ENCODE data around the gene HNRNPAB.
A peak's percentile ranks its signal among the peaks of the same experiment; 100 is the strongest.

Gene HNRNPAB

DNA sequence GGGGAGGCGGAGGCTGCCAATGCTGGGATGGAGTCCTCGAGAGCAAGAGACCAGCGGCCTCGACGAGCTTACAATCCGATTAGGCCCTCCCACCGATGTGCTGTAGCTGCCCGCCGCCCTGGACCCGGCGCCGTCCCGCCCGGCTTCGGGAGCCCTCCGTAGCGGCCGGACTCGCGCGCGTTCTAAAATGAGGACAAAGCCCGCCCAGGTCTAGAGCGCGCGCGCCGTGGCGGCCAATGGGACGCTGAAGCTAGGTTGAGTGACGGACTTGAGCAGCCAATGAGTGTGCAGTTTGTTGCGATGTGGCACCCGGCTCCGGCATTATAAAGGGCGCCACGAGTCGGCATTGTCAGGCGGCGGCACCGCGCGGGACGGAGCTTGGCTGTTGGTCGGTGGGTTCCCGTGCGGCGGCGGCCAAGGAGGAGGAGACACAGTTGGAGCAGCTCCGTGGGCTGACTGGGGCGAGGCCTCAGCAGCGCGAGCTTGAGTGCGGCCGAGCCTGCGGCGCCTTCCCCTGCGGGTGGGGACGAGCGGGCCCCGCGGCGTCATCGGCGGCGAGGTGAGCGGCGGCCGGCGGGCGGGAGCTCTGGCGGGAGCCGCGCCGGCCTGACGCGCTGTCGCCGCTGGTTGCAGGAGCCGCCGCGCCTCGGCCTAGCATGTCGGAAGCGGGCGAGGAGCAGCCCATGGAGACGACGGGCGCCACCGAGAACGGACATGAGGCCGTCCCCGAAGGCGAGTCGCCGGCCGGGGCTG, at the start of gene HNRNPAB:
HNRNPAB (plus strand) TSS at position 352 of the 753 bp plus-strand sequence; CDS start at position 657, 305 bp downstream.
- DNase-seq (ENCODE audit: low read depth), result peak; percentile 63

DNA sequence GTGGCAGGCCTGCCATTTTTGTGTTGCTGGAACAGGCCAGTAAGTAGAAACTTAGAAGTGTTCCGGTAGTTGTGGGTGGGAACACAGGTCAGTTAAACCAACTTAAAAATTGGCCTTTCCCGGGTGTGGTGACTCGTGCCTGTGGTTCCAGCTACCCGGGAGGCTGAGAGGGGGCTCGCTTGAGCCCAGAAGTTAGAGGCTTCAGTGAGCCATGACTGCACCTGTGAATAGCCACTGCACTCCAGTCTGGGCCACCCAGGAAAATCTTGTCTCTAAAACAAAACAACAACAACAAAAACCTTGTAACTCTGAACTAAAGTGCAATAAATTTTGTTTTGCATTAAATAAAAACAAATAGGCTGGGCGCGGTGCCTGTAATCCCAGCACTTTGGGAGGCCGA, 49.3 kb upstream of the HNRNPAB start:
- DNase-seq (ENCODE audit: low read depth), result no peak

DNA sequence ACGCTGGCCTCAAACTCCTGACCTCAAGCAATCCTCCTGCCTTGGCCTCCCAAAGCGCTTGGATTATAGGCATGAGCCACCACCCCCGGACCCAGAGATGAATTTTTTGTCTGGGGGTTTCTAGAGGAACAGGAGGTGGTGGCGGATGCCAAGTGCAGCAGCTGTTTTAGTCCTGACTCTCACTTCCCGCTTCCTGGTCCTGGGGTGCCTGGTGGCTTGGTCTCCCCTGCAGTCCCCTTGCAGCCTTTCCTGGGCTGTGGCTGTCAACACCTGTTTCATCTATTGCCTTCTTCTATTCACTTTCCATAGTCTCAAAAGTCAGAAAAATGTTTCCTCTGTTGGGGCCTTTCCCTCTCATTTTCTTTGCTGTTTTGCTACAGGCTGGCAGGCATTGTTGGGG, 44.2 kb upstream of the HNRNPAB start:
- no peak for DNase-seq (ENCODE audit: low read depth)

DNA sequence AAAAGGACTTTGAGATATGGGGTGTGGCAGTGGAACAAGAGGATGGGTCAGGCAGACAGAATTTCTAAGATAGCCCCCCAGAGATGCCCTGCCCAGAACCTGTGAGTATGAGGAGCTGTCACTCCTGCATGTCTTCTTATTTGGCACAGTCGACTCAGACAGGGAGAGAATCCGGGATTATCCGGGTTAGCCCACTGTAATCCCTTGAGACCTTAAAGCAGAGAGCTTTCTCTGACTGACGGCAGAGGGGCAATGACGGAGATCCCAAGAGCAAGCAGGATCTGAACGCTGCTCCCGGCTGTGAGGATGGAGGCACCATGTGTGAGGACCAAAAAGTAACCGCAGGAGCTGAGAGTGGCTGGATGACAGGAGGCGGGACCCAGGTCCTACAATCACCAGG, 41.9 kb upstream of the HNRNPAB start:
- DNase-seq (ENCODE audit: low read depth), result no peak

DNA sequence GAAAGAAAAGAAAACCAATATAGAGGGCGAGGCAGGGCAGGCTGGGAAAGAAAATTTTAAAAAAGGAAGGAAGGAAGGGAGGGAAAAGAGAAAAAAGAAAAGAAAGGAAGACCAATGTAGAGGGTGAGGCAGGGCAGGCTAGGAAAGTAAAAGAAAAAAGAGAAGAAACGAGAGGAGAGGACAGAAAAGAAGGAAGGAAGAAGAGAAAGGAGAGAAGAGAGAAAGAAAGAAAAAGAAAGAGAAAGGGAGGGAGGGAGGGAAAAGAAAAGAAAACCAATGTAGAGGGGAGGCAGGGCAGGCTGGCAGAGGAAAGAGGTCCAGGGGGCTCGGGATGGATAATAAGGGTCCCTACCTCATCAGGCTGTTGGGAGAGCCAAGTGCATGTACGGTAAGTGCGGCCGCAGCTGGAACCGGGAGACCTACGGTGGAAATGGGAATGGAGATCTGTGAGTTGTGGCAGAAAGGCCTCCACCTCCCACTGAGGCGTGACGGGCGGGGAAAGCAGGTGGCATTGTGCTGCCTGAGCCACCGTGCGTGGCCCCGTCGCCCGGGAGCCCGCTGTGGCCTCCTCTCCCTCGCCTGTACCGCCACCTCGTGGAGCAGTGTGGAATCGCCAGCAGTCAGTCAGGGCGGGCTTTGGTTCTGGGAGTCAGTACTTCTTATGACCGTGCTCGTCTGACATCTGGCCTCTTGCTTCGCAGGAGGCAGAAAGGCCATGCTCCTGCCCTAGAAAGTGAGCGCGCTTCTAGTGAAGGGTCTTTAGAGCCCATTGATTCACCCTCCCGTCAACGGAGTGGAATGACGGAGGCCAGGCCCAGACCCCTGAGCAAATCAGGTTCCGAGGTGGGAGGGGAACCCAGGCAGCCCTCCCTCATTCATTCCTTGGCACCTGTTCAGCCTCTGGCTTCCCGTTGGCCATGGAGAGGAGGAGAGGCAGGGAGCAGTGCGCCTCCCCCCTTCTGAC, 40.3 kb upstream of the HNRNPAB start:
- DNase-seq (ENCODE audit: low read depth), result no peak

DNA sequence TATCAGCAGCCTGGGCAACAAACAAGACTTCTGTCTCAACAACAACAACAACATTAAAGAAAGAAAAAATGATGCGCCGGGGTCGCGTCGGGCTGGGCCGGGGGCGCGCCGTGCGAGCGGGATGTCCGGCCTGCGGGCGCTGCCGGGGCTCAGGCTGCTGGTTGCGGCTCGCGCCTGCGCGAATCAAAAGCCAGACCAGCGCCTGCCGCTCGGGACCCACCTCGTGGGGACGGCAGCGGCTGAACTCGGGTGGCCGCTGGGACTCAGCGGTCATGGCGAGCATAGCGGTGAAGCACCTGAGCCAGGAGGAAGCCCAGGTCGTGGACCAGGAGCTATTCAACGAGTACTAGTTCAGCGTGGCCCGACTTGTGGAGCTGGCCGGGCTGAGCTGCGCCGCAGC, 38.8 kb upstream of the HNRNPAB start:
- no peak for DNase-seq (ENCODE audit: low read depth)

DNA sequence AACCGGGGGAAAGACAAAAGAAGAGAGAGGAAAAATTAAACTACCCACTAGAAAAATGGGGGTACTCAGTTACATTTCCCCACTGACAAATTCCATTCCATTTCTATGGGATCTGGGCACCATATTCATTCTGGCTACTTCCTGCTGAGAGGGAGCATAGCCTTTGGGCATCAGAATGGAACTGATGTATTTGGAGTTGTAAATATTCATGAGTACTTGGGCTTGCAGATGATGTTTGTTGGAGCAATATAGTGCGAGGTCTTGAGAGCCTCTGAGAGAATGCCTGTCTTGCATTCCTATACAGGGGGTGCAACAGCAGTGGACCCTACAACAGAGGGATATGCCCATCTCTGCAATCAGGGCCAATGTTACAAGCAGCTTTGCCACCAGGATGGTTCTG, 33.9 kb upstream of the HNRNPAB start:
- DNase-seq (ENCODE audit: low read depth), result no peak

DNA sequence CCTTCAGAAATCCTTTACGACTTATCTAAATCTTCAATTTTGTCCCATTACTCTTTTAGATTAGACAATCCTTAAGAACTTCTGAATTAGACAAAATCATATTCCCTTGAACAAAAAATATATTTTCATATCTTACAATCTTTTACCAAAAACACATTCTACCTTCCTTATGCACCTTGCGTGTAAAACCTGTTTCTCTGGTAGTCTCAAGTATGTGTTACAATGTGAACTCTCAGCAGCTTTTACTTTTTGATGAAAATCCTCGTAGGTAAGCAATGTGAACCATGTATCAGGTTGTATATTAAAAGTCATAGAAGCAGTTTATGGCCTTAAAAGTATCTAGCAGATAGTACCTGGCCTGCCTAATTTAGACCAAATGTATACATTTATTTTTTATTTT, 29.9 kb upstream of the HNRNPAB start:
- no peak for DNase-seq (ENCODE audit: low read depth)

DNA sequence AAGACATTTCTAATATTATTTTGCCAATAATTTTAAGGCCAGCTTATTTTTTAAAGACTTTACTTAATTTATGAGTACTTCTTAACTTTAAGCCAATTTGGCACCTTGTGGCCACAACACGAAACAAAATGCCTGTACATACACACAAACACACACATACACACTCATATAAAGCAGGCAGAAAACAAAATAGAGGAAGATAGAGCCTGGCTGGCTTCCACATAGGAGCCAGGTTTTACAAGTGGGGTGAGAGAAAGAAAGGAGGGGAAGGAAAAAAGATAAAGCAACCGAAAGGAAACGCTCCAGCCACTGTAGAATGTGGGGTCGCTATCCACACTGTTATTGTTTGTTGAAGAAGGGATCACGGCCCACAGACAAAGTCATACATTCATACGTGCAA, 27.5 kb upstream of the HNRNPAB start:
- no peak for DNase-seq (ENCODE audit: low read depth)

DNA sequence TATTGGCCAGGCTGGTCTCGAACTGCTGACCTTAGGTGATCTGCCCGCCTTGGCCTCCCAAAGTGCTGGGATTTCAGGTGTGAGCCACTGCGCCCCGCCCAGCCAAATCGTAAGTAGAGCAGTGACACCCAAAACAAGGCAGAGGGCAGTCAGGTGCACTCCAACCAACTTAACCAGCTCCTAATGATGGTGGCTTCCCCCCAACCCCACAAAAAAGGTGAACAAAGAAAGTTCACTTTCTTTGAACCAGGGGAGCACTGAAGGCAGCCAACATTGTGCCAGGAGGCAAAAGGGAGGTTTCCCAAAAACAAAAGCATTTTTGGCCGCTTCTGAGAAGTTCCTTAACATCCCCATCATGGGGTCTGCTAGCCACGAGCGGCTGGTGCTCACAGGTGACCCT, 26.8 kb upstream of the HNRNPAB start:
- DNase-seq (ENCODE audit: low read depth), result no peak

DNA sequence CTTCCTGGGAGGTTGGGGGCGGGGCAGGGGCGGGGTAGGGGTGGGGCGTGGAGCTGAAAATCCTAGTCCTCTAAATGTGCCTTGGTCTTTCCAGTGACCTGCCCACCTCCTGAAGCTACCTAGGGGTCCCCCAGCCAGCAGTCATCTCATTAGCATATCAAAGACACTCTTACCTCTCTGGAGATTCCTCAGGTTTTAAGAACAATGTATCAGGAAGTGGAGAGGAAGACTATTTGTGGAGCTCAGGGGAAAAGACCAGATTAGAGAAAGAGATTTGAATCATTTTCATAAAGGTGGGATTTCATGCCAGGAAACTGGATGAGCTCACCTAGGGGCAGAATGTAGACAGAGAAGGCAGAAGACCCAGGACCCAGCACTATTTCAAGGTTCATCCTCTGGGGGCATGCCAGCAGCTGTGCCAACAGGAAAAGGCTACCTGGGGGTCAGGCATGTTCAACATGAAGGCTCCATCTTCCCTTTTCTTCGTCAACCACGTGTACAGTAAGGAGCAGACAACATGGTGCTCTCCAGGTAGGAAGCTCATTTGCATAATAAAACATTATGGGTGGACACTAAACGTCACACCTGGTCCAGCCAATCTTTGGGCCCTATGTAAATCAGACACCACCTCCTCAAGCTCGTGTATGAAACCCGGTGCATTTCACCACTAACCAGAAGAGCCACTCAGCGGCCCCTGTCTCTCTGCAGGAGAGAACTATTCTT, 24.0 kb upstream of the HNRNPAB start:
- no peak for DNase-seq (ENCODE audit: low read depth)

DNA sequence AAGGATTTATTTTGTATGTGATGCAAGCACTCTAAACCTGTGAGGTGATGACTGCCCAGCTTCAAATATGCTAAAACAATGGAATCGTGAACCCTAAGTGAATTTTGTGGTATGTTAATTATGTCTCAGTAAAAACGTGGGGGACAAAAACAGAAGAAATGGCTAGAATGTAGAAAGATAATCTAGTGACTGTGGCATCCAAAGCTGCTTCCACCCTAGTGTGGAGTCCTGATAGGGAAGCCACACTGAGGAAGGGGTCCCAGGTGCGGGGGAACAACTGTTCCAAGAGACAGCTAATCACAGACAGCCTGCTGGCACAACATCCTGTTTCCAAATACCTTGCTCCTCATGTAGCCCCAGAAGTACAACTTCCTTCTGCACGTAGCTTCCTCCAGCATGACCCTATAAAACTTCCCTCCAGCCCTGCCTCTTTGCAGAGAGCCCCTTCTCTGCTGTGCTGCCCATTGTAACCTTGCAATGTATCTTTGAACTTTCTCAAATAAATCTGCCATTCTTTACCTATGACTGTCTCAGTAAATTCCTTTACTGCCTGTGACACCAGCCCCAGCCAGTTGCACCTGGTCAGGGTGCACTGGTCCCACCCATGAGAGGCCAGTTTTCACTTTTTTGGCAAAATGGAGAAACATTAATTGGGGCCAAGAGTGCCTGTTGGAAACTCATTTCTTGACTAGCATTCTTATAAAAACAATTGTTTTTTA, 22.0 kb upstream of the HNRNPAB start:
- no peak for DNase-seq (ENCODE audit: low read depth)

DNA sequence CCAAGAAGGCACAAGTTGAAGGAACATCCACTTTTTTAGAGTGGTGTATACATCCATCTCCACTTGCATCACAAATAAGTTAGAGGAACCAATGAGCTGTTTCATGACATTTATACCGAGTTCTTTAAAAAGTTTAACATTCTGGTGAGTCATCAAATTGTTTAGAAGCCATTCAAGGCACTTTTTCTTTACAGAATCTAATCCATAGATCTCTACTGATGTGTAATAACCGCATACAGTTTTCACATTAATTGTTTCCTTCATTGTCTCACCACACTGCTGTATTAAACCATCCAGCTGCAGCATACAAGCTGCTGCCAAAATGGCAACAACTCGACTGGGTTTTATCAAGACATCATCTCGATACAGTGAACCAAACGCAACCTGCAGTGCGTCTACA, 17.9 kb upstream of the HNRNPAB start:
- no peak for DNase-seq (ENCODE audit: low read depth)

DNA sequence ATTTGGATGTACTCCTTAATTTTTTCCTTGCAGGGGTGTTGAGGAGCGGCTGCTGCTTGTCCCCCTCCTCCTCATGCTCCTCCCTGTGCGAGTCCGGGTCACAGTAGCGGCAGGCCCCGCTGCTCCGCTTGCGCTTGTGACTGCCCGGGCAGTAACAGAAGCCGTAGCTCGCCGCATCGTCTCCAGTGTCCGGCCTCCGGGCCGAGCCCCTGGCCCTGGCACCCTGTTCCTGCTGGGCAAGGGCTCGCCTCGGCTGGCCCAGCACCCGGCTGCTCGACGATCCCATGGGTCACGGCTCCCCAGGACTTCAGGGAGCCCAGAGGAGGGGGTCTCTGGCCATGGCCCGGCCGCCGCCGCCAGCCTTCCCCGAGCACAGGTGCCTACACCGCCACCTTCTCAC, 17.3 kb upstream of the HNRNPAB start, which contains the start of gene GMCL2:
GMCL2 (minus strand) TSS at position 358 of the 400 bp plus-strand sequence; CDS start at position 286, 72 bp downstream.
- DNase-seq (ENCODE audit: low read depth), result no peak

DNA sequence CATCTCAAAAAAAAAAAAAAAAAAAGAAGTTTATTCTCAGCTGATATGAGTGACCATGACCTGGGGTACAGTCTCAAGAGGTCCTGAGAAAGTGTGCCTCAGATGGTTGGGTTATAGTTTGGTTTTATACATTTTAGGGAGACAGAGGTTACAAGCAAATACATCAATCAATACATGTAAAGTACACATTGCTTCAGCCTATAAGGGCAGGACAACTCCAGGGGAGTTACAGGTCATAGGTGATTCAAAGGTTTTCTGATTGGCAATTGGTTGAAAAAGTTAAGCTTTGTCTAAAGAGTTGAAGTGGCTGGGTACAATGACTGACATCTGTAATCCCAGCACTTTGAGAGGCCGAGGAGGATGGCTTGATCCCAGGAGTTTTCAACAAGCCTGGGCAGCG, 14.9 kb upstream of the HNRNPAB start:
- DNase-seq (ENCODE audit: low read depth), result no peak

DNA sequence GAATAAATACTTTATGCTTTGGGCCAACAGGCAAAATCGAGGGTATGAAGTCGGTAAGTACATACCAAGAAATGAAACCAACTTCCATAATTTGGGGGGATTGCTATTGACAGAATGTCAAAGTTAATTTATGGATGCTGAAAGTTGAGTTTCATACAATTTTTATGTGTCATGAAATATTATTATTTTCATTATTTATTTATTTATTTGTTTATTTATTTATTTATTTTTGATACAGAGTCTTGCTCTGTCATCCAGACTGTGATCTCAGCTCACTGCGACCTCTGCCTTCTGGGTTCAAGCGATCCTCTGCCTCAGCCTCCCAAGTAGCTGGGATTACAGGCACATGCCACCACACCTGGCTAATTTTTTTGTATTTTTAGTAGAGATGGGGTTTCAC, 12.7 kb upstream of the HNRNPAB start:
- no peak for DNase-seq (ENCODE audit: low read depth)

DNA sequence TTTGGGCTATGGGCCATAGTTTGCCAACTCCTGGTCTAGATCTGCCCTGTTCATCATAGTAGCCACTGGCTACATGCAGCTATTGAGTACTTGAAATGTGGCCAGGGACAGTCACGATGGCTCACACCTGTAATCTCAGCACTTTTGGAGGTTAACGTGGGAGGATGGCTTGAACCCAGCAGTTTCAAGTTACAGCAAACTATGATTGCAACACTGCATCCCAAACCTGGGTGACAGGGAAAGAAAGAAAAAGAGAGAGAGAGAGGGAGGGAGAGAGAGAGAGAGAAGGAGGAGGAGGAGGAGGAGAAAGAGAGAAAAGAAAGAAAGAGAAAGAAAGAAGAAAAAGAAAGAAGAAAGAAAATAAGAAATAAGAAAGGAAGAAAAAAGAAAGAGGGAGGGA, 12.1 kb upstream of the HNRNPAB start:
- no peak for DNase-seq (ENCODE audit: low read depth)

DNA sequence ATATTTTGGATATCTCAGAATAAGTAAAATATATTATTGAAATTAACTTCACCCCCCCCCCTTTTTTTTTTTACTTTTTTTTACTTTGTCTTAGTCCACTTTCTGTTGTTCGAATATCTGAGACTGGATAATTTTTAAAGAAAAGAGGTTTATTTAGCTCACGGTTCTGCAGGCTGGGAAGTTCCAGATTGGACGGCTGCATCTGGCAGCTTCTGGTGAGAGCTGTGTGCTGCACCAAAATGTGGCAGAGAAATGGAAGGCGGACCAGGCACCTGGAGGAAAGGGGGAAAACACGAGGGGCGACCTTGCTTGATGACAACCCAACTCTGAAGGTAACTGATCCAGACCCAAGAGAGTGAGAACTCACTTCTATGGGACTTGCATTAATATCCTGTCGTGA, 11.5 kb upstream of the HNRNPAB start:
- no peak for DNase-seq (ENCODE audit: low read depth)

DNA sequence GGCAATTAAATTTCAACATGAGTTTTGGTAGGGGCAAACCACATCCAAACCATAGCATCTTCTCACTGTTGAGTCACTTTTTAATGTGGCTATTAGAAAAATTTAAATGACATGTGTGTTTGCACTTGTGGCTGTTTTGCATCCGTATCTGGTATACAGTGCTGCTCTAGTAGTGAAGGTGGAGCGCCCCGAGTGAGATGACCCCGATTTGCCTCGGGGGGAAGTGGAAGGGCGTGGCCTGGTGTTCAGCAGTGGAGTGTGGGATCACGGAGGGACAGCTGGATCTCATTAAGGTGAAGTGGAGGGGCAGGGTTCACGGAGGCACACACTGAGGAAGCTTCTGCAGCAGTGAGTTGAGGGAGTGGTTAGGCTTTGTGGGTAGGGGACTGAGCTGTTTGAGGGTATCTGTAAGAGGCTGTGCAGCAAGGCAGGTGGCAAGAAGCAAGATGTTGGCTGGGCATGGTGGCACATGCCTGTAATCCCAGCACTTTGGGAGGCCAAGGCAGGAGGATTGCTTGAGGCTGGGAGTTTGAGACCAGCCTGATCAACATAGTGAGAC, 11.0 kb upstream of the HNRNPAB start:
- DNase-seq (ENCODE audit: low read depth), result no peak

DNA sequence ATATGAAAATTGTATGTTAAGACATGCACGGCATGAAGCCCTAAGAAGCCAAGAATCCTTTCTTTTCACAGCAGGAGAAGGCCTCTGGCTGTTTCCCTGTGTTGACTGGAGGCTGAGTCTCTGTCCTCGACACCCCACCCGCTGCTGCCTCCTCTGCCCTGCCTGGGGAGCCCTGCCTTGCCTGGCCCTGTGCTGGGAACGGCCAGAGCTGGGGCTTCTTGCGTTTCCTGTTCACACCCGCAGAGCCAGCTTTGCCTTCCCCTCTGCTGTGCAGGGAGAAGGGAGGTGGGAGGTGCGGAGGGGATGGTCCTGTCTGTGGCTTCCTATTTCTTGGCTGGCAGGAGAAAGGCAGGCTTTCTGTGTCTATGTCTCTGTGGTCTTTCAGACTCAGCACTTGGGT, 10.3 kb upstream of the HNRNPAB start:
- no peak for DNase-seq (ENCODE audit: low read depth)

DNA sequence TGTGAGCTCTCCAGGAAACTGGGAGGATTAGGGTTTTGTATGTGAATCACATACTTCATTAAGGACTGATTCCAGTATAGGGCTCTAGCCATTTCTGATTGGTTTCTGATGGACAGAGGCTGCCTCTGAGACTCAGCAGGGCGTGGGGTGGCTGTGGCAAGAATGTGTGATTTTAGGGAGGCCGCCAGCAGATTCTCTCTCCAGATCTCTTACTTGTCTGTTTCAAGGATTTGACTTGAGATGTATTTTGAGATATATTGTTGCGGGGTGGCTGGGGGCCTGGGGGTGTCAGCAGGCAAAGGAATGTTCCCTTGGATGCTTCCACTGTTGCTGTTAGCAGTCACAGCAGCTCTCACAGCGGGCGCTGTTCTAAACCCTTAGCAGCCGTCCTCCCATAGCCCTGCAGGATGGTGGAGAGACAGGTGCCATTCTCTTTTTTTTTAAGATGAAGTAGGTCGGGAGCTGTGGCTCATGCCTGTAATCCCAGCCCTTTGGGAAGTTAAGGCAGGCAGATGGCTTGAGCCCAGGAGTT, 8.0 kb upstream of the HNRNPAB start:
- DNase-seq (ENCODE audit: low read depth), result no peak
